ENCODE measurements around the gene TRAF7.

- TF ChIP-seq CTCF (IDR thresholded peaks at IDR 0.05; ENCODE audit: poor library complexity, severe bottlenecking) (no peak), POLR2AphosphoS5 (IDR thresholded peaks at IDR 0.05) (no peak), EP300 (conservative IDR thresholded peaks at IDR 0.05; ENCODE audit: poor library complexity, severe bottlenecking) (no peak), EZH2 (IDR thresholded peaks at IDR 0.05; ENCODE audit: borderline replicate concordance, insufficient read depth, low read length, poor library complexity, severe bottlenecking) (no peak), SMC3 (conservative IDR thresholded peaks at IDR 0.05; ENCODE audit: poor library complexity) (no peak), TAF1 (IDR thresholded peaks at IDR 0.05; ENCODE audit: low read depth) (no peak), MXI1 (conservative IDR thresholded peaks at IDR 0.05; ENCODE audit: poor library complexity, severe bottlenecking) (no peak)
Observed at GRCh38 chr16:2226918-2227317, 71.3 kb downstream of the TRAF7 start.
